ENCODE results near the gene TMEM131L. TPM values are rescaled to one million over a fixed set of nuclear protein-coding genes. Genes with fewer than 3 reads are reported as not detected.

The TMEM131L gene
- total and polyA plus RNA-seq, 4 donors = 4.9 to 41.3 (median 12.9) TPM

GRCh38 chr4:153447175-153447905, 18.8 kb upstream of the TMEM131L start:
- Histone ChIP-seq H3K27ac (ENCODE audit: low read depth in 1 of 2, low read length in 2 of 2) (no peak overlapping the region), H3K36me3 (ENCODE audit: control insufficient read depth in 4 of 4, insufficient read depth in 3 of 4, low read depth in 1 of 4, low read length in 3 of 4) (no peaks in the 10 kb centered on the region), H3K9me3 (ENCODE audit: control insufficient read depth in 4 of 4, low read length in 3 of 4) (no peaks in the 10 kb centered on the region), H3K27me3 (ENCODE audit: control insufficient read depth in 4 of 4, insufficient read depth in 4 of 4, low read length in 3 of 4) (no peaks in the 10 kb centered on the region), H3K4me1 (ENCODE audit: control insufficient read depth in 4 of 4, insufficient read depth in 4 of 4, low read length in 3 of 4) (peaks cover 0 to 6% (median 2%) of the 10 kb centered on the region in 4 donors), H3K9ac (ENCODE audit: low read depth in 1 of 2, low read length in 2 of 2) (no peak overlapping the region), H3K4me3 (ENCODE audit: low read depth in 1 of 3, low read length in 3 of 3) (no peak overlapping the region)
- WGBS = 69% methylated on average over 5 of the region's 5 CpGs
- no peak for DNase-seq (ENCODE audit: low spot score)
- TF ChIP-seq FOXA2 (IDR thresholded peaks at IDR 0.05) (no peak), HNF4G (IDR thresholded peaks at IDR 0.05) (no peak), HNF4A (conservative IDR thresholded peaks at IDR 0.05) (peak; percentile 35 to 44), ATF3 (IDR thresholded peaks at IDR 0.05) (no peak)

GRCh38 chr4:153448003-153448731, 18.0 kb upstream of the TMEM131L start:
- no peak for DNase-seq (ENCODE audit: low spot score)
- Histone ChIP-seq H3K36me3 (ENCODE audit: control insufficient read depth in 4 of 4, insufficient read depth in 3 of 4, low read depth in 1 of 4, low read length in 3 of 4) (no peaks in the 10 kb centered on the region), H3K9me3 (ENCODE audit: control insufficient read depth in 4 of 4, low read length in 3 of 4) (no peaks in the 10 kb centered on the region), H3K9ac (ENCODE audit: low read depth in 1 of 2, low read length in 2 of 2) (no peak overlapping the region), H3K4me1 (ENCODE audit: control insufficient read depth in 4 of 4, insufficient read depth in 4 of 4, low read length in 3 of 4) (peaks cover 0 to 13% (median 3%) of the 10 kb centered on the region in 4 donors), H3K4me3 (ENCODE audit: low read depth in 1 of 3, low read length in 3 of 3) (no peak overlapping the region), H3K27me3 (ENCODE audit: control insufficient read depth in 4 of 4, insufficient read depth in 4 of 4, low read length in 3 of 4) (no peaks in the 10 kb centered on the region), H3K27ac (ENCODE audit: low read depth in 1 of 2, low read length in 2 of 2) (no peak overlapping the region)
- TF ChIP-seq YY1 (IDR thresholded peaks at IDR 0.05) = no peak
- TF ChIP-seq MAX (IDR thresholded peaks at IDR 0.05) = no peak
- no peak for TF ChIP-seq TAF1 (conservative IDR thresholded peaks at IDR 0.05)
- TF ChIP-seq EGR1 (IDR thresholded peaks at IDR 0.05; ENCODE audit: low read depth in 2 of 2) = no peak
- no peak for TF ChIP-seq NR2F2 (IDR thresholded peaks at IDR 0.05)
- TF ChIP-seq HNF4A (conservative IDR thresholded peaks at IDR 0.05) = no peak
- TF ChIP-seq JUND (IDR thresholded peaks at IDR 0.05) = no peak
- TF ChIP-seq CTCF (IDR thresholded peaks at IDR 0.05; ENCODE audit: low read depth, low read length, missing input control) = no peak
- TF ChIP-seq FOXA2 (IDR thresholded peaks at IDR 0.05) = no peak
- no peak for TF ChIP-seq GABPA (IDR thresholded peaks at IDR 0.05 in 1 of 2, conservative IDR thresholded peaks at IDR 0.05 in 1 of 2)
- no peak for TF ChIP-seq FOXA1 (IDR thresholded peaks at IDR 0.05)
- TF ChIP-seq REST (IDR thresholded peaks at IDR 0.05) = no peak
- WGBS = 73% methylated on average over 10 of the region's 10 CpGs
